Fibroblast of skin of abdomen (primary cell): ENCODE results near the gene RPGR.
A peak's percentile ranks its signal among the peaks of the same experiment; 100 is the strongest.

ENCODE experiments used
- DNase-seq: peaks from one replicate; pipeline ENCODE4 v3.0.0-alpha.2; 2013

RPGR gene

DNA sequence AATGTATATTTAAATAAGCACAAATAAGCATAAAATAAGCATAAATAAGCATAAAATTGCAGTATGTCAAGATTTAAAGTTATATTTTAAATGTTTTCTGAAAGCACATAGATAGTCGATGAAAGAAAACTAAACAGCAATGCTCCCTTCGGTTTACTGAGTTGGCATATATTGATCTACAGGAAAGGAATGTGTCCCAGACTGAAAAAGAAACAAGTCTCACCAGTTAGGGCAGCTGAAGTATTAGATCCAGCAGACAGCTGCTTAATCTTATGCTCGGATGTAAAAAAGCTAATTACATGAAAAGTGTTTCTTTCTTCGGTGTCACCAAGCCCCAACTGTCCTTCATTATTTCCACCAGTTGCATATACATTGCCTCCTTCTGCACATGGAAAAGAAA lies 8.7 kb downstream of the RPGR start:
- no peak for DNase-seq

DNA sequence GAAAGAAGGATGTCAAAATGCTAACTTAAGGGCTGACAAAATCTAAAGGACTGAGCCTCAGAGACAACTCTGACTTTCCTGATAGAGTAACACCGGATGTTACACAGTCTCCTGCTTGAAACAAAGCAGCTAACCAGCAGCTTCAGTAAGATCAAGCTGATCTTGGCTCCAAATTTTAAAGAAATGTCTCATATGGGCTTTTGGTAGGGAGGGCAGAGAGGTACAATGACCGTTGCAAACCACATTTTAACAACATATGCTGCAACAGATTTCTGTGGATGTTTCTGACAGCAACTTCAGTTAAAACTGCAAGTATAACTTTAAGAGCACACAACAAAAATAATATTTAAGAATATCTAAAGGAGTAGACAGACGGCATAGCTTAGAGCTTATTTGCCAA lies 9.1 kb downstream of the RPGR start:
- no peak for DNase-seq

DNA sequence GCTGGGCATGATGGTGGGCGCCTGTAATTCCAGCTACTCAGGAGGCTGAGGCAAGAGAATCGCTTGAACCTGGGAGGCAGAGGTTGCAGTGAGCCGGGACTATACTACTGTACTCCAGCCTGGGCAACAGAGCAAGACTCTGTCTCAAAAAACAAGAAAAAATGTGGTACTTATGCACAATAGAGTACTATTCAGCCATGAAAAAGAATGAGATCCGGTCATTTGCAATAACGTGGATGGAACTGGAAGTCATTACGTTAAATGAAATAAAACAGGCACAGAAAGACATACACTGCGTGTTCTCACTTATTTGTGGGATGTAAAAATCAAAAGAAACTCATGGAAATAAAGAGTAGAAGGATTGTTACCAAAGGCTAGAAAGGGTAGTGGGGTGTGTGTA lies 12.1 kb downstream of the RPGR start:
- no peak for DNase-seq

DNA sequence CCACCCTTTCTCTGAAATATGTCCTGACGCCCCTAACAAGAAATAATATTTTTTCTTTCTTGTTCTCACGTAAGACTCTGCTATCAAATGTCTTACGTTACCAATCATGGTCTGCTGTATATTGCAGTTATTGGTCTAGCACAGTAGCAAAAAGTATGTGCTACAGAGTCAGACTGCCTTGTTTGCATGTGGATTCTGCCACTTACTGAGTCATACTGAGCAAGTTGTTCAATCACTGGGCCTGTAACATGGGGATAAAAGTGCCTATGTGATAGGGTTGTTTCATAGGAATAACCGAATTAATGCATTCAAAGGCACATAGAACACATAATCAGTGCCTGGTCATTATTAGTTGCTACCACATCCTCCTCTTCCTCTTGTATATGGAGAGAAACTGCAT lies 14.1 kb downstream of the RPGR start:
- DNase-seq = peak; percentile 22

DNA sequence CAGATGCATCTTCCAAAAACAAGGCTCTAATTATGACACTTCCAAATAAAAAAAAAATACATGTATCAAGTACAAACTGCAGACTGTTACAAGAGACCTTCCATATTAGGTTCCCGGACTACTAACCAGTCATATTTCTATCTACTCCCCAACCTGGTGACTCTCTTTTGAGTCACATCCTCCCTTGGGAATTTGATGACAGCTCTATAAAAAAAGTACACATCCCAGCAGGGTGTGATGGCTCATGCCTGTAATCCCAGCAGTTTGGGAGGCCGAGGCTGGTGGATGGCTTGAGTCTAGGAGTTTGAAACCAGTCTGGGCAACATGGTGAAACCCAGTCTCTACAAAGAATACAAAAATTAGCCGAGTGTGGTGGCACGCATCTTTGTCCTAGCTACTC lies 14.9 kb downstream of the RPGR start:
- peak; percentile 82 for DNase-seq

DNA sequence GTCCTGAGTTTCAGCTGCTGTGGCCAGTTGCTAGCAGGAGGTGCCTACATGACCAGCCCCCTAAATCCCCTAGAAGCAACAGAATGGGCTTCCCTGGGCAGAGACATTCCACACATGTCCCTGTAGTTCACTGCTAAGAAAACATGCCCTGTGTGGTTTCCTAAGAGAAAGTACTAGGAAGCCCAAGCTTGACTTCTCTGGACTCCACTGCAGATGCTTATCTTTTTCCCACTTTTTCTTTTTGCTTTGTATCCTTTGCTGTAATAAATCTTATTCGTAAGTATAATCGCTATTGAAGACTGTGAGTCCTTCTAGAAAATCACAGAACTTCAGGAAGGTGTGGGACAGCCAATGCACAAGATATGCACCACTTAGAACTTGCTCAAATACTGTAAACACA lies 15.6 kb downstream of the RPGR start:
- no peak for DNase-seq

DNA sequence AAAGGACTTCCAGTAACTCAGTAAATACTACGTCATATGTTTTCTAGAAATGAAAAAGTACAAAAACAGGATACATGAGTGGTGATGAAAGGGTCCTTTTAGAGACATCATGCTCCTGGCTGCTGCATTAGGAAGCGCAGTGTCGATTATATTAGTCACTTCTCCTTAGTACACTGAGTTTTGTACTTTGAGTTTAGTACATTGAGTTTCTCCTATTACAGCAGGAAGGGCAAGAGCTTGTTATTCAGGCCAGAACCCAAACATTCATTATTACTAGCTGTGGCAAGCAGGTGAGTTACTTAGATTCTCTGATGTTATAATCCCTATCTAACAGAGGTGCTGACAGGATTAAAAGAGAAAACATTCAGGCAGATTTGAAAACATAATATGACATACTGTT lies 21.3 kb downstream of the RPGR start:
- no peak for DNase-seq

DNA sequence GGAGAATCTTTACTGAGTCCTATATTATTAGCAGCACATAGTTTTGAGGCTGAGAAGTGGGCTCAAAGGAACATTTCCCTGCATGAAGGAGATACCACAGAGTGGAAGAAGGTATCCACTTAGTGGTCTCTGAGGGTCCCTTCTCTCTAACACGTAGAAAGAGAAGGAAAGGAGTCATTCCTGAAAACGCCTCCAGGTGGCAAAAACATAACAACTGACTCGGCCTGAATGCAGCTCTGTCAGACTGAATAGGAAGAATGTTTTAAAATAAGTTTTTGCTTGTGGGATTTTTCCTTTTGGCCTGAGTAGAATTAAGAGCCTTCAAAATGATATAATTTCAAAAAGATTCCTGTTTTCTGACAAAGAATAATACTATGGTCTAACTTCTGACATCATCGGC lies 23.3 kb downstream of the RPGR start:
- no peak for DNase-seq

DNA sequence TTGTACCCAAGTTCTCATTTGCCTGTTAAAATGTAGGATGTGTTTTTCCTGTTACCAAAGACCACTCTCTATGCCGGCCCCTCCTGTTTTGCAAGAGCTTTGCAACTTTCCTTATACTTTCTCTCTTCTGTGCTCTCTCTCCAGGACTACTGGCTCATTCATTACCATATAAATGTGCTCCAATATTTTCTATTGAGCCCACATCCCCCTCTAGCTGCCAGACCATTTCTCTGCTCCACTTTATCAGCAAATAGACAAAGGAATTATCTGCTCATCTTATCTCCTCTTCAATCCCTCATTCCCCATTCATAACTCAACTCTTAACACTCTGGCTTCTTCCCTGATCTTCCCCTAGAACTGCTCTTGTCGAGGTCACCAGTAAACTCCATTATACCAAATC lies 33.6 kb downstream of the RPGR start:
- DNase-seq = no peak

DNA sequence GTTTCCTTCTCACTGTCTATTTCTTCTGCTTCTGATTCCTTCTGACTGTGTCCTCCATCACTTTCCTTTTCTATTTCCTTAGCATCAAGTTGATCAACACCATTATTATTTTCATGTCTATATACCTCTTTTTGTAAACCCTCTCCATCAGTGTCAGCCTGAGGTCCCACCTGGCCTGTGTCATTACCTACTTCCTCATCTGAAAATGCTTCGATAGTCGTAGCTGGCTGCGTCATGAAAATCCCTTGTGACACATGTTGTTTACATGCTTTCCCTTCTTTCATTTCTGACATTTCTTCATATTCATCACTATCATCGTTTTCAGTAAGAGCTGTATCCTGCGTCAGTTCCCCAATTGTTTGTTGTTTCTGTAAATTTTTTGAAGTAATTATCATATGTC lies 39.6 kb downstream of the RPGR start:
- DNase-seq = no peak

DNA sequence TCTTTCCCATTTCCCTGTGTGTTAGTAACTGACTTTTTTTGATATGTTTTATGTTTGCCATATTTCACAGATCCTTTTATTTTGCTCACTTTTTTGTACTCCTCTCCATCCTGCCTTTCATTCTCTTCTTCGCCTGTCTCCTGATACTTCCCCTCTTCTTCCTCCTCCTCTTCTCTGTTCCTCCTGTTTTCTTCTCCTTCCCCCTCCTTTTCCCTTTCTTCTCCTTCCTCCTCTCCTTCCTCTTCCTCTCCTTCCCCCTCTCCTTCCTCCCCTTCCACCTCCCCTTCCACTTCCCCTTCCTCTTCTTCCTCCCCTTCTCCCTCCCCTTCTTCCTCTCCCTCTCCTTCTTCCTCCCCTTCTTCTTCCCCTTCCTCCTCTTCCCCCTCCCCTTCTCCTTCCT lies 41.7 kb downstream of the RPGR start:
- no peak for DNase-seq

DNA sequence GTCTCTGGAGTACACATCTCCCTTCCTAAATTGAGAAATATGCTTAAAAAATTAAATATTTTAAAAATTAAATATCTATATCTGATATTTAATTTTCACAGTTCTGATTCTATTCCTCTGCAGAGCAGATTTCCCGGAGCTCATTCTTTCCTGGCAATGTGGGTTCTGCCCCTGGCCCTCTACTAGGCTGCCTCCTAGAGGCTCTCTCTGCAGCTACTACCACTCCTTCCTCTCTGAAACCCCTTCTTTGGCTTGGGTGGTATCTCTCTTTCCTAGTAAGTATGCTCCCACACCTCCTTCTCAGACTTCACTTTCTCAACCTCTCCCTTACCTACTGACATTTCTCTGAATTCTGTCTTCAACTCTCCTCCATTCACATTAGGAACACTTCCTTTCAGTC lies 45.3 kb downstream of the RPGR start:
- peak; percentile 12 for DNase-seq

DNA sequence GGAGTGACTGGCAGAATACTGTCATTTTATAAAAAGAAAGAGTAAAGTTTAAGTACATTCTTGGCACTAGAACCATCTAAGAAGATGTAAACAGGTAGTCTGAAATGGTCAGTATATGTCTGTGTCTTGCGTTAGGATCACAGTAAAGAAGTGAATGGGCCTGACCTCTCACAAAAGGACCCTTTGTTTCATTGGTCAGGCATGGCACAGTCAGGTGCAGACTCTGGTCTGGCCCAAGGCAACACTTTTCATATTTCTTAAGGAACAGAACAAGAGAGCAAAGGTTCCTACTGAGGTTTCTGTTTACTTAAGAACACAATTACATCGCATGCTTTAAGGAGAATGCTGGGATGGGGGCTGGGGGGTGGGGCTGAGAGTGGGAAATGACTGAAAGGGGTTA lies 48.1 kb downstream of the RPGR start:
- DNase-seq = no peak

DNA sequence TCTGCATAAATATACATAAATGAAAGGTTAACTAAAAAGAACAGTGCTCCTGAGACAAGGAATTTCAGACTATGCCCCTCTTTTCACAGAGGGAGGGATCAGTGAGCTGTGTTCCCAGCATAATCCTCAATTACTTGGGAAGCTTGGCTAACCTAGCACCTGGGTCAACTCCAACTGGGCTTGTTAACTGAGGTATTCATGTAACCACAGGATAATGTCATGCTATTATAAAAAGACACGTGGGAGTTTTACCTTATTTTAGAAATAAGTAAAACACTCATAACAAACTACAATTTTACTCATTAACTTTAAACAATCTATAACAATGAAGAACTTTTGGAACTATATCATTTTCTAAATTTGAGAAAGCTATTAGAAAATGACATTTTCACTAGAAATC lies 48.6 kb downstream of the RPGR start:
- DNase-seq = peak; percentile 6

DNA sequence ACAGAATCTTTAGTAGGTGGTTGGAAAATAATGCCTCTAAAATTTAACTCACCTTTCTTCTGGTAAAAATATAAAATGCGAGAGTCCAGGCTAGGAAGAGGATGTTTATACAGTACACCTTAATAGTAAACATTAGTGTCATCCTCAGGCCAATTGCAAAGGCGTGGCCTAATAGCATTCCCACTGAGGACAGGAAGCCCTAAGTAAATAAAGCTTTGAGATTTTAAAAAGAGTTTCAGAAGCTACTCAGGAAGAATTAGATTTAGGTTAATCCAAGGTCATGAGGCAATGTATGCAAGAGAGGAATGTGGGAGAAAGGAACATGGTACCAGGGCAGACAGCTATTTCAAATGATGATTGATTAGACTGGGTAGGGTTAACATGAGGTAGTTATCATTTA lies 49.5 kb downstream of the RPGR start:
- DNase-seq = no peak

DNA sequence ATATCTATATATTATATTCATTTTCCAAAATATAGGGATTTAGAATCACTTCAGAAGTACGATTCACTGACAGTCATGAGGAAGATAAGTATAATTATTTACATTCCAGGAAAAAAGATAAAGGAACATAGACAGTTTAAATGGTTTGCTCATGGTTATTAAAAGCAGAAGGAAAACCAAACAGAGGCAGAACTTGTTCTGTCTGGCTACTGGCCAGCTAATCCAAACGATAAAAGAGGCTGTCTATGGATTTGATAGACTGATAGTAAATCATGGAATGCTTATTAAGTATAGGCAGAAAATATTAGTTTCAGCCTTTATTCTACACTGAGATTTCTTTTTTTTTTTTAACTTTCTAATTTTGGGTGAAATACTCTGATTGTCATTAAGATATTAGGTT lies 50.2 kb downstream of the RPGR start:
- DNase-seq = no peak

DNA sequence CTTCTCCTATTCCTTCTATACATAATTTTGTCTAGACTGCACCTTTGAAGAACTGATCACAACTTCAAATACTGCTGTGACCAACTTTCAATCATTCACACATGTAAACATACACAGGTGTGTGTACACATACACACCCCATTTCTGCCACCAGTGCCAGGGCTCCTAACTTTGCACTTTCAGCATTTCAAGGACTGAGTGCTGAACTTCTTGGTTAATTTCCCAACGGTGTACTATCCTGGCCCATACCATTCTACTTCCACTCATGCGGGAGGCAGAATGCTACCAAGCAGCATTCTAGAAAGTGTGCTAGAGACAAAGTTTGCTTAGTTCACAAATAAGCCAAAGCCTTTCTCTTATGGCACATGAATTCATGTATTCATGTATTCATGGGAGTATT lies 51.2 kb downstream of the RPGR start:
- no peak for DNase-seq

DNA sequence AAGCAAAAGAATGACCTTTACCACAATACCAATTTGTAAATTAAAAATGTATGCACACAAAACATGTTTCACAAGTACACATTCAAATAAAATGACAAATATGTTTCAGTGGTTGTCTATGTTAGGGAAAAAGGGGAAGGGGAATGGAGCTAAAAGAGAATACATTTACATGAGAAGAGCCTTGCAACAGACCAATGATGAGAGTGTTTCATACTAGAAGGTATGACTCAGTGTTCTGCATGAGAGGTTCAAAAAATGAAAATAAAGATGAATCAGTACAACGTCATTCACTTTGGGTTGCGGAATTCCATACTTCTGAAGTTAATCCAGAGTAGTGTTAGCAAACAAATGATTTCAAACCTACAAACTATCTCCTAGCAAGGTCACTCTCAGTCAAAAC lies 51.7 kb downstream of the RPGR start:
- DNase-seq = peak; percentile 86

DNA sequence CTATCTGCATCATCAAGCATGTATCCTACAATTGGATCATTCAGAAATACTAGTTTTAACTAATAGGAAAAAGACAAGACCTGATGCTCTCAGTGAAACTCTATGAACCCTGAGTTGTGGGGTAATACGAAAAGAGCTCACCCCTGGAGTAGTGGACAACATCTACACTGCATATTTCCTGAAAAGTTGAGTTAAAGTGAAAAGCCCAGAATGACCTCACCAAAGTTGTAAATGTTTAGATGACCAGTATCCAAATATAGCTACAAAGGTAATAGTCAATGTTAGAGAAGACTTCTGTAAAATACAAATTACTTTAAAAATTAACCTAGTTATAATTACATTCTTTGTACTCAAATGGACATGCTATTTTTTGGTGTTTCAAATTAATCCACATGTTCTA lies 53.9 kb downstream of the RPGR start:
- no peak for DNase-seq

DNA sequence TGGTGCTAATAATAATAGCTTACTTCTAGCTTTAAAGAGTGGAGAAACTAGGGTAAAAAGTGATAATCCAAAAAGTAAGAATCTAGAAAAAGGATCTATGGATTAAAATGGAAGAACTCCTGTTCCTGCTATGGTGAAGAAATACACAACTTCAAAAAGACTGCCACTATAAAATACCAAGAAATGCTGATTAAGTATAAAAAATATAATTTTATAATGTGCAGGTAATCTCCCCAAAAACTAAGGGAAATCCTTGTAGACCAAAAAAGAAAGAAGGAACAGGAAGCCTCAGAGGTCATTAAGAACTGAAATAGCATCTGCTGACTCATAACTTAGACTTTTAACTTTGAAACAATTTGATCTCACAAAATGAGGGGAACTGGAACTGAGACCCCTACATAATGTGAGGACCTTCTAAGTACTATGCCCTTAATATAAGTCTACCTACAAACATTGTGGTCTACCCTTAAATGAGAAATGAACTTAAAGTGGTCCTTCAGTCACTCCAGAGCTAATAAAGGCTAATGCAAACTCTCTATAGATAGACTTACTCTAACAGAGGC lies 56.1 kb downstream of the RPGR start:
- DNase-seq = peak; percentile 3

DNA sequence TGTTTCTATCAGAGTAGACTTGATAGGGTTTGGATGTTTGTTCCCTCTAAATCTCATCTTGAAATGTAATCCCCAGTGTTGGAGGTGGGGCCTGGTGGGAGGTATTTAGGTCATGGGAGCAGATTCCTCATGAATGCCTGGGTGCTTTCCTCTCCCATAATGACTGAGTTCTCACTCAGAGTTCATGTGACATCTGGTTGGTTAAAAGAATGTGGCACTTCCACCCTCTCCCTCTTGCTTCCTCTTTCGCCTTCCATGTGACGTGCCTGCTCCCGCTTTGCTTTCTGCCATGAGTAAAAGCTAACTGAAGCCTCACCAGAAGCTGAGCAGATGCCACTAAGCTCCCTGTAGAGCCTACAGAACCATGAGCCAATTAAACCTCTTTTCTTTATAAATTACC lies 59.3 kb downstream of the RPGR start:
- DNase-seq = no peak

DNA sequence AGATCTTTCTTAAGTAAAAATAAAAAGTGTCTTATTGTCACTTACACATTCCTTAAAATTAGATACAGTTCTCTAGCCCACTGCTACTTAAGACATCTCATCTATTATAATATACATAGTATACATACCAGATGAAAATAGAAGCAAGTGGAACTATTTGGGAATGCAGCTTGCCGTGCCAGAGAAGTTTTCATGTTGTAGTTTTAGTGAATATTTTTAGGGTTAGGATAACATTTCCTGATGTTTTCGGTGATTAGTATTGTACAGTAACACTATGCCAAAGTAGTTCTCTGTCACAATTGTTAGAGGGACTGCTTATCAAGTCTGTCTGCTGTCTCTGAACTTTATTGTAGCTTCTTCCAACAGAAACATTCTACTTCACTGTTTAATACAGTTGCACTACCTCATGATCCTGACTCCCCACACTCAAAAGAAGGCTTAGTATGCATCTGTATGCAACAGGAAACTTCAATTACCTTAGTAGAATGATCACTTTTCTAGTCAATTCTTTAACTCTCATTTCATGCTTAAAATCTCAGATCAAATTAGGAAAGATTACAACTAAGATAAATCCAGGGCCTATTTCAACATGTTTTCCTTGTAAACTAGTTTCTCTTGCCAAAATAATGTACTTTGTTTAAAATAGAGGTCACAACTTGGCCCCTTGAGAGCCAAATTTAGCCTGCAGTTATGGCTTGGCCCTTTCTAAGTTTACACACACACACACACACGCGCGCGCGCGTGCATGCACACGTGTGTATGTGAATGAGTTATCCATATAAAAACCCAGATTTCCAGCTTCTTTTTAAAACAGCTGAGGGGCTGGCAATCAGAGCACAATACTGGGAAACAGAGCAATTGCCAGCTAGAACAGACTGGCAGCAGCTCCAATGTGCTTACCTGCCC lies 64.3 kb downstream of the RPGR start:
- peak; percentile 34 for DNase-seq

DNA sequence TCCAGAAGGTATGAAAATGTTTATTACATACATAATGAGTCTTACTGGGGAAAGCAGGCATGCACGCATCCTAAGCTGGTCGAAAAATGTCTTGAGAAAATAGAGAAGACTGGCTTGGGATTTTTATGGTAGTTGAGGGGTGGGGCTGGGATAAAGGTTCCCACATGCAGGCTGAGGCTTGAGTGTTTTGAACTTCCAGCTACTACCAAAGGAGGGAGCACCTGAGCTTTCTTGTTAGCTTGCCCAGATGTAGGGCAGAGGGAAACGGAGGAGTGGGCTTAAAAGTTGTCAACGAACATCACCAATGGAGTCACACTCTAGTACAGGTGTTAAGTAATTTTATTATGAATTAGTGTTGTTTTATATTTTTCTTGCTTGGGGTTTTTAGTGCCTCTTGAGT lies 67.1 kb downstream of the RPGR start:
- DNase-seq = peak; percentile 0

DNA sequence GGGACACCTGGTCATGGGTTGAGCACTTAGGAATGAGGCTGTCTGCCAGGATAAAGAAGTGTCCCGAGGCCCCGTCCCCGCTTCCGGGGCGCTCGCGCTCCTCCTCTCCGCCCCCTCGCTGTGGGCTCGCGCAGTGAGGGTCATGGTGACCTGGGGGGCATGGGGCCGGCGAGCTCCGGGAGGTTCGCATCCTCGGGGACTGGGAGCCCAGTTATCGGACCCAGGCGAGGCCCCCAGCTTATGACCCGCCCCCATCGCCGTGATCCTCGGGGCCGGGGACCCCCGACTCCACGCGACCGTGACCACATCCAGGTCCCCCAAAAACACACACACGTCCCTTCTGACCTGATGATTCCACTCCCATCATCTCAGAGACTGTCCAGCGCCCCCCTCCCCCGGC lies 71.3 kb downstream of the RPGR start:
- DNase-seq = no peak

DNA sequence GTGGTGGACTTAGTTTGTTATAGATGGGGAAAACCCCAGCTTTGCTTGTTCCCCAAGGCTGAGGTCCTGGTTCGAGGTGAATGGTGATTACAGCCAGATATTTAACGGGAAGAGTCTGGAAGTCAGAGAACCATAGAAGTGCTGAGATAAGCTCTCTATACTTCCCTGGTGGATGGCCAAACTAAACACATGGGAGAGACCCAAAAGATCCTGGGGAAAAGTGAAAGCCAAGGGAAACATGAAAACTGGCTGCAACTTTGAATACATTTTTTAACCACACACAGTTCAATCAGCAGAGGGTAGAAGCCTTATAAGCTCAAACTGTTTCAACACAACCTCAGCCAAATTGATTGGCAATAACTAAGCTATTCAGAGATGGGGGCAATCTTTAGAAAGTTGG lies 77.3 kb downstream of the RPGR start:
- DNase-seq = peak; percentile 14
